Measurements from ENCODE around the gene KCNMA1. TPM values are rescaled to one million over a fixed set of nuclear protein-coding genes. Genes with fewer than 3 reads are reported as not detected.

Gene KCNMA1
- total RNA-seq, 1 donor from 2014 or later = 41.3 TPM

GRCh38 chr10:77266242-77266641 lies 371.4 kb downstream of the KCNMA1 start:
- intact Hi-C loops (cut with DNase I) = no loop called here
- Histone ChIP-seq H3K9me3 (no peaks in the 10 kb centered on the region), H3K4me3 (no peak overlapping the region), H3K27ac (no peak overlapping the region), H3K36me3 (no peaks in the 10 kb centered on the region), H3K27me3 (ENCODE audit: low read depth) (no peaks in the 10 kb centered on the region), H3K4me1 (no peaks in the 10 kb centered on the region)
- ATAC-seq (no peak), DNase-seq (no peak)
- no peak for TF ChIP-seq CTCF (IDR thresholded peaks at IDR 0.05)

- ATAC-seq (no peak), DNase-seq (no peak)
- intact Hi-C loops (cut with DNase I) = no loop called here
- no peak overlapping the region for H3K27ac ChIP-seq
- H3K4me1 ChIP-seq = no peaks in the 10 kb centered on the region
- H3K36me3 ChIP-seq = no peaks in the 10 kb centered on the region
- TF ChIP-seq CTCF (IDR thresholded peaks at IDR 0.05) = no peak
- no peaks in the 10 kb centered on the region for H3K27me3 ChIP-seq (ENCODE audit: low read depth)
- no peaks in the 10 kb centered on the region for H3K9me3 ChIP-seq
- no peak overlapping the region for H3K4me3 ChIP-seq
These were observed 373.1 kb downstream of the KCNMA1 start for GRCh38 chr10:77264527-77264926.

- no peaks in the 10 kb centered on the region for H3K9me3 ChIP-seq
- intact Hi-C loops (cut with DNase I) = no loop called here
- H3K36me3 ChIP-seq = no peaks in the 10 kb centered on the region
- no peak overlapping the region for H3K4me3 ChIP-seq
- no peaks in the 10 kb centered on the region for H3K4me1 ChIP-seq
- H3K27me3 ChIP-seq (ENCODE audit: low read depth) = no peaks in the 10 kb centered on the region
- TF ChIP-seq CTCF (IDR thresholded peaks at IDR 0.05) = no peak
- H3K27ac ChIP-seq = no peak overlapping the region
- no peak for DNase-seq
- no peak for ATAC-seq
These were observed 373.5 kb downstream of the KCNMA1 start for GRCh38 chr10:77264107-77264506.

GRCh38 chr10:77263700-77264099 lies 373.9 kb downstream of the KCNMA1 start:
- Histone ChIP-seq H3K4me3 (no peak overlapping the region), H3K27ac (no peak overlapping the region), H3K27me3 (ENCODE audit: low read depth) (no peaks in the 10 kb centered on the region), H3K36me3 (no peaks in the 10 kb centered on the region), H3K9me3 (no peaks in the 10 kb centered on the region), H3K4me1 (no peaks in the 10 kb centered on the region)
- ATAC-seq (no peak), DNase-seq (no peak)
- intact Hi-C loops (cut with DNase I) = no loop called here
- no peak for TF ChIP-seq CTCF (IDR thresholded peaks at IDR 0.05)

- intact Hi-C loops (cut with DNase I) = no loop called here
- no peak for DNase-seq
- no peak for ATAC-seq
These were observed 376.5 kb downstream of the KCNMA1 start for GRCh38 chr10:77261146-77261545.

More at GRCh38 chr10:77261146-77261545, 376.5 kb downstream of the KCNMA1 start:
- Histone ChIP-seq H3K36me3 (no peaks in the 10 kb centered on the region), H3K4me1 (no peaks in the 10 kb centered on the region), H3K9me3 (no peaks in the 10 kb centered on the region), H3K27me3 (ENCODE audit: low read depth) (no peaks in the 10 kb centered on the region), H3K27ac (no peak overlapping the region), H3K4me3 (no peak overlapping the region)
- no peak for TF ChIP-seq CTCF (IDR thresholded peaks at IDR 0.05)
